ENCODE data around the gene NEUROD2. TPM values are rescaled to one million over a fixed set of nuclear protein-coding genes. Genes with fewer than 3 reads are reported as not detected.

Gene NEUROD2
- total RNA-seq, result not detected

DNA sequence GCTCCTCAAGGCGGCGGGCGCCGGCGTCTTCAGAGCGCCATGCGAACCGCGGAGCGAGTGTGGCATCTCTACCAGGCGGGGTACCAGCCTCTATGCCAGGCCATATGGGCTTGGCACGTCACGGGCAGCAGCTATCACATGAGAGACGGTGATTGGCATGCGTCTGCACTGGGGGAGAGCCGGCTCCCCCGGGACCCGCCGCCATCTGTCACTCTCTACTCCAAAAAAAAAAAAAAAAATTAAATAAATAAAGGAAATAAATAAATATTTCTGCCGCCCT lies at the start of gene NEUROD2:
Gene NEUROD2 (minus strand): TSS at position 70 of the 280 bp plus-strand sequence. CDS start 1,321 bp downstream, outside the sequence.
- no peak for ATAC-seq

DNA sequence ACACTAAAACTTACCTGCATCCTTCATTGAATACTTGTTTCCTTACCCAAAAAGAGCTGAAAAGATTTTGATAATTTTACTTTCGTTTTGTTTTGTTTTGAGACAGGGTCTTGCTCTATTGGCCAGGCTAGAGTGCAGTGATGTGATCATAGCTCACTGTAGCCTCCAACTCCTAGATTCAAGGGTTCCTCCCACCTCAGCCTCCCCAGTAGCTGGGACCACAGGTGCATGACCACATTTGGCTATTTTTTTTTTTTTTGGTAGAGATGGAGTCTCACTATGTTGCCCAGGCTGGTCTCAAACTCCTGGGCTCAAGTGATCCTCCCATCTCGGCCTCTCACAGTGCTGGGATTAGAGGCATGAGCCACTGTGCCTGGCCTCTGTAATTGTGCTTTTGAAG lies 47.4 kb upstream of the NEUROD2 start:
- no peak for ATAC-seq

DNA sequence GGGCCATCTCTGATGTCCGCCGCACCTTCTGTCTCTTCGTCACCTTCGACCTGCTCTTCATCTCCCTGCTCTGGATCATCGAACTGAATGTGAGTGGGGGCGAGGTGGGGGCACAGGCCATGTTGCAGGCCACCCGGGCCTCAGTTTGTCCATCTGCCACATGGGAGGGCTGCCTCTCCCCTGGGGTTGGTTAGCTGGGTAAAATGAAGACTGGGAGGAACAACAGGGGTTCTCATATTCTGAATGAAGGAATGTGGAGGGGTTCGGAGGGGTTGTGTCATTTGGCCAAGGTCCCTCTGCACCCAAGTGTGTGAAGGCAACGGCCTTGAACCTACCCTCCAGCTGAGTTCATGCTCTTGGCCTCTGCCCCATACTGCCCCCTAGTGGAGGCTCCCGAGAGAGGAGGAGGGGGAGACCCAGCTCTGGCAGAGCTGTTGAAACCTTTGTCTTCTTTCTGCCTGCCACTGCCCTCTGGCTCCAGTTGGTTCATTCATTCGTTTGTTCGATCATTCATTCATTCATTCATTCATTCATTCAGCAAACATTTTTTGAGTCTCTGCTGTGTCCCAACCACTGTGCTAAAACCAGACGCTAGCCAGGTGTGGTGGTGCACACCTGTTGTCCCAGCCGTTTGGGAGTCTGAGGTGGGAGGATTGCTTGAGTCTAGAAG lies 46.1 kb upstream of the NEUROD2 start:
- peak; percentile 50 for ATAC-seq

GRCh38 chr17:39653316-39653661 lies 45.6 kb upstream of the NEUROD2 start:
- ATAC-seq, result peak; percentile 3

DNA sequence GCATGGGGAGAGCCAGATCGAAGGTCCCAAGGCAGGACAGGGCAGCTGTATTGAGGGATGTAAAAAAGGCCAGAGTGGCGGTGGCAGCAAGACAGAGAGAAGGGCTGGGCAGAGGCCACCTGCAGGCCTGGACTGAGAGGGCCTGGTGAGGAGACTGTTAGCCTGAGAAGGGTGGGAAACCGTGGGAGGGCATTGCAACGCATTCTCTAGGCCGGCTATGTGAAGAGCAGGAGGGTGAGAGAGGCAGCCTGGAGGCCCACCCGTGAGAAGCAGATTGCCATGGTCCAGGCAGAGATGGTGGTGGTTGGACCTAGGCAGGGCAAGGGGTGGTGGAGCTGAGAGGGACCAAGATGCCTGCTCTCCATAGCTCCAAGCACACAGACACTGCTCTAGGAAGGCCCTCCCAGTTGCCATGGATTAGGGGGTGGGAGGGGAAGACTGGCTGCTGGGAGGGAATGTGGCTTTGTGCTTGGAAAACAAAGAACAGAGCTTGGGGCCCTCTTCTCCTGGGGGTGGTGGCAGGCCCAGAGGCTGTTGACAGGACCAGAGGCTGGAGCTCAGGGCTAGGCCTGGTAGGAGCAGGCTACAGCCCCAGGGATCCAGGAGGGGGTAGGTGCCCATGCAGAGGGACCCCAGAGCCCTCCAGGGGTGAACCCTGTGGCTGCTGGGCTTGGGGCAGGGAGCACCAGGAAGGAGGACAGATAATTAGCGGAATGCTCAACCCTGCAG lies 45.0 kb upstream of the NEUROD2 start:
- ATAC-seq, result peak; percentile 15

DNA sequence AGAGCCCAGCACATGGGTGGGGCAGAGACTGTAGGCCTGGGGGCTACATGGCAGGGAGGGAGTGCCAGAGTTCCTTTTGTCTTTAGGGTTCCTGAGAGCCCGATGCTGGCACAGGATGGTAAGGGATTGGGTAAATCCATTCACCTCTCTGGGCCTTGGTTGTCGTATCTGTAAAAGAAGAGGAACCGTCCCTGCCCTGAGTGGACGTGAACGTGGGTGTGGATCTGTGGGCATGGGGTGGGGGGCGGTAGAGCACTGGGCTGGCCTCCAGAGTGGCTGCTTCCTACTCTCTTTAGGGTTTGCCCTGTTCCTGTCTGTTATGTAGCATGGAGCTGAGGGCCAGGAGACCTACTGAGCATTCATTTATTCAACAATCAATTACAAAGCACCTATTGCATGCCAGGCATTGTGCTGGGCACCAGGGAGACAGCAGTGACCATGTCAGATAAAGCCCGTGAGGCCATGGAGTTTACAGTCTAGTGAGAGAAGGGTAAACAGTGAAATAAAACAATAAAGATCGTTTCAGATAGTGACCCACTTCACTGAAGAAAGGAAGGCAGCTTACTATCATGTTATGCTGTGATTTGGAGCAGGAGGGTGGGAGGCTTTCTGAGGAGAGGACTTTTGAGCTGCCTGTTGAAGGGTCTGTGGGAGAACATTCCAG lies 44.3 kb upstream of the NEUROD2 start:
- no peak for ATAC-seq

DNA sequence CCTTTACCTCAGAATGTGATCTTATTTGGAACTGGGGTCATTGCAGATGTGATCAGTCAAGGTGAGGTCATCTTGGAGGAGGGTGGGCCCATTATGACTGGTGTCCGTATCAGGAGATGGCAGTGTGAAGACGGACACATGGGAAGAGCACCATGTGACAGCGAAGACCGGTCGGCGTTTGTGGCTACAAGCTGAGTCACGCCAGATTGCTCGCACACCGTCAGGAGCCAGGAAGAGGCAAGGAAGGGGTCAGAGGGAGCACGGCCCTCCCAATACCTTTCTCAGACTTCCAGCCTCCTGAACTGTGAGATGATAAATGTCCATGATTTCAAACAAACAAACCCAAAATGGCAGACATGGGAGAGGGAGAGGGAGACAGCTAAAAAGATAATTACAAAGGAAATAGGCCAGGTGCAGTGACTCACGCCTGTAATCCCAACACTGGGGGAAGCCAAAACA lies 42.4 kb upstream of the NEUROD2 start:
- no peak for ATAC-seq

DNA sequence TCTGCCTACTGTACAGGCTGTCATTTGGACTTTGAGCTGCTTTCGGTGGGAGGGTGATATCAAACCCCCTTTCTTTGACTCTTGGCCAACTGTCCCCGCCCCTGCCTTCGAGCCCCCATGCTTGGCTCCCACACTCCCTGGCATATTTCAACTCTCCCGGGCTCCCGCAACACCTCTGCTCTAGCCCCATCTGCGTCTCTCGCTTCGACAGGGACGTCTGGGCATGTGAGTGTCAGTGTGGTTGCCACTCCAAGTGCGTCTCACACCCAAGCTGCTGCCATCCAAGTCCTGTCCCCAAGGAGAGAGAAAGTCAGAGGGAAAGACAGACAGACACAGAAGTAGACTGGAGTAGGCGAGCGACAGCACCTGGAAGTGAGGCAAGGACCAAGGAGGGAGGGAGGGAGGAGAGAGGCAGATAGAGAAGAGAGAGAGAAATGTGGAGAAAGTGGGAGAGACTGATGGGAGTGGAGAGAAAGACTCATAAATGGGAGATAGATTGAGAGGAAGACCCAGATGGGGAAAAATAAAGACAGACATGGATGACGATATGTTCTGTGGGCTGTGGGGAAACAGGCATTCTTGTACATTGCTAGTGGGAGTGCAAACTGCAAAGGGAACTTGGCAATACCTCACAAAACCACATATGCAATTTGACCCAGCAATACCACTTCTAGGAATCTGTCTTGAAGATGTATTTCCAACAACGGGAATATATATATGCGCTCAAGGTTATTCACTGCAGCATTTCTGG lies 41.1 kb upstream of the NEUROD2 start:
- ATAC-seq, result no peak

DNA sequence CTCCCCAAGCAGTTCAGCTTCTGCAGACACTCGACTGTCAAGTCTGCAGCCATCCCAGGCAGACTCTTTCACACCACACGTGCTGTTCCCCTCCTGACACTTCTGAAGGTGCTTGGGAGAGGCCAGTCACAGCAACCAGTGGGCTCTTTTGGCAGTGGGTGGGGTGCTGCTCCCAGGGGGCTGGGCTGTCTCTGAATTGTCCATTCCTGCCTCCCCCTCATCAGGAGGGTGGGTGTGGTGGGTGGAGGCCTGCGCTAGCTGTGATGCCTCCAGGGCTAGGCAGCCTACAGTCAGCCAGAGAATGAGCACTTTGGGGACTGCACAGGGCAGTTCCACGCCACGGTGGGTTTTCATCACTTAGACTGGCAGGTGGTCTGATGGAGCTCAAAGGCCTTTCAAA lies 39.5 kb upstream of the NEUROD2 start:
- ATAC-seq, result no peak

GRCh38 chr17:39643271-39643670 lies 35.6 kb upstream of the NEUROD2 start:
- ATAC-seq, result peak; percentile 43

DNA sequence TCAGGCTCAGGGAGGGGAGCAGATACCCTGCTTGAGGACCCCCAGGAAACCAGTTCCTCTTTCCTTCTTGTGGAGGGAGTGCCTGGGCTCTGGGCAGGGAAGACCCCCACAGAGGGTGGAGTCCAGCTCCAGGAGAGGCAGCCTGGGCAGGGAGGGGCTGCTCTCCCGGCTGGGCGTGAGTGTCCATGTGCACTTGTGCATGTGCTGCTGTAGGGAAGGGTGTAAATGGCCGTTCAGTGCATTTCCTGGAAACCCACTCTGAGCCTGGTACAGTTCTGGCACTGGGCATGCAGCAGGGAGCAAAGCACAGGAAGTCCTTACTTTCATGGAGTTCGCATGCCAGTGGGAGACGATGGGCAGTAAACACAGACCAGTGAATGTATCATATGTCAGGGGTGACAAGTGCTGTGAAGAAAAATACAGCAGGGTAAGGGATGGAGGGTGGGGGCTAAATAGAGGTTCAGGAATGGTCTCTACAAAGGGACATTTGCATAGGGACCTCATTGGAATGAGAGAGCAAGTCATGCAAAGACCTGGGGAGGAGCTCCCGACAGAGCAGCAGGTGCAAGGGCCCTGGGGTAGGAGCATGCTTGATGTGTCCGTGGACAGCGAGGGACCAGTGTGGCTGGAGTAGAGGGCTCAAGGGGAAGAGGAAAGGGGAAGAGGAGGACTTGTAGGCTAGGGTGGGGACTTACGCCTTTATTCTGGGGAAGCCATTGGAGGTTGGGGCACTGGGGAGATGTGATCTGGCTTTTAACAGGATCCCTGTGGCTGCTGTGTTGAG lies 34.8 kb upstream of the NEUROD2 start:
- no peak for ATAC-seq

DNA sequence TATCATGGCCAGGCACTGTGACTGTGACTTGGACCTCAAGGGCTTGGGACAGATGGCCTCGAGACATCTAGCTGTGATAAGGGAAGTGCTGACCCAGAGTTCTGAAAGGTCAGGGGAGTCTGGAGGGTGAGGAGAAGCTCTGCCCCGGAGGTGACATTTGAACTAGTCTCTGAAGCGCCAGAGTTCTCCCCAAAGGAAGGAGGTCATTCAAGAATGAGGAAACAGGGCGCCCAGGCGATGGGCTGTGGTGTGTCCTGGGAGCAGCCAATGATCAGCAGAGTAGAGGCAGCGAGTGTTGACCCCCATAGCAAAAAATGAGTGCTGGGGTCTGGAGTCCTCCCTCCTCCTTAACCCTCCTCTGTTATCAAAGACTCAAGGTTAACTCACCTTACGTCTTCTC lies 34.2 kb upstream of the NEUROD2 start:
- no peak for ATAC-seq

DNA sequence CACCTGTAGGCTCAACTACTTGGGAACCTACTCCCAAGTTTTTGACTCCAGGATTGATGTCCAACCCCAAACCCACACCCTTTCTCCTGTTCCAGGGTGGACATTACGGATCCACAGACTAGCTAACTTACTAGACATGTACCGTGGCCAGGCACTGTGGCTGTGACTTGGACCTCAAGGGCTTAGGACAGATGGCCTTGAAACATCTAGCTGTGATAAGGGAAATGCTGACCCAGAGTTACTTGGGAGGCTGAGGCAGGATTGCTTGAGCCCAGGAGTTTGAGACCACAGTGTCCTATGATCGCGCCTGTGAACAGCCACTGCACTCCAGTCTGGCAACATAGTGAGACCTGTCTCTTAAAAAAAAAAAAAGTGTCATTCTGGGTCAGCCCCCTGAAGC lies 33.4 kb upstream of the NEUROD2 start:
- ATAC-seq, result no peak

DNA sequence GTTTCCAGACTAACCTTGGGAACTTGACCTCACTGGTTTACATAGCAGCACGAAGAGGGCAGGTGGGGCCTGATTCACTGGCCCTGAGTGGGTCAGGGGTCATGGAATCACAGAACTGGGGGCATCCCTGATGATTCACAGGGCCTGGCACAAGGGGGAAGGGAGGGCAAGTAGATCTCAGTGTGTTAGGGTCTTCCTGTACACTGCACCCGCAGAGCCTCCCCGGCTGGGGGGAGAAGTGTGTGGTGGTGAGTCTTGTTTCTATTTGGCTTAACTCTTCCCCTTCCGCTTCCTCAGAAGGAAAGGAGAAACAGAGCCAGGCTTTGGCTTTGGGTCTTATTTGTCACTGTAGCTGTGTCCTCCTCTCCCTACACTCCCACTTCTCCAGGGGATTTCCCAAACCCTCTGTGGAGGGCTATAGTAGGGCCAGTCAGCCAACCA lies 32.9 kb upstream of the NEUROD2 start:
- no peak for ATAC-seq

GRCh38 chr17:39639566-39640458 lies 32.1 kb upstream of the NEUROD2 start:
- ATAC-seq, result no peak

DNA sequence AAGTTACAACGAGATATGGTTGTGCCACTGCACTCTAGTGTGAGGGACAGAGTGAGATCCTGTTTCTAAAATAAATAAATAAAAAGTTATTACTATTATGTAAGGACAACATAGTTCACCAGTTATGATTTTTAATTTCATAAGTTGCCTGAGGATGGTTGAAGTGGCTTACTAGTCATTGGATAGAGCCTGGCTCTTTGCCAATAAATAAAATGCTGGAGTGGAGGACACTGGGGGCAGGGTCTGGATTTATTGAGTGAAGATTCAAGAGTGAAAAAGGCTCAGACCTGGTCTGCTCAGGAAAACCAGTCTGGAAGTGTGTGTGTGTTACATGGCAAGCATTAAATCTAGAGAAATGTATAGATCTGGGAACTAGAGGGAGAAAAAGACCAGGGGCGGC lies 31.3 kb upstream of the NEUROD2 start:
- ATAC-seq, result no peak

- ATAC-seq, result no peak
Observed at GRCh38 chr17:39638317-39638716, 30.6 kb upstream of the NEUROD2 start.

DNA sequence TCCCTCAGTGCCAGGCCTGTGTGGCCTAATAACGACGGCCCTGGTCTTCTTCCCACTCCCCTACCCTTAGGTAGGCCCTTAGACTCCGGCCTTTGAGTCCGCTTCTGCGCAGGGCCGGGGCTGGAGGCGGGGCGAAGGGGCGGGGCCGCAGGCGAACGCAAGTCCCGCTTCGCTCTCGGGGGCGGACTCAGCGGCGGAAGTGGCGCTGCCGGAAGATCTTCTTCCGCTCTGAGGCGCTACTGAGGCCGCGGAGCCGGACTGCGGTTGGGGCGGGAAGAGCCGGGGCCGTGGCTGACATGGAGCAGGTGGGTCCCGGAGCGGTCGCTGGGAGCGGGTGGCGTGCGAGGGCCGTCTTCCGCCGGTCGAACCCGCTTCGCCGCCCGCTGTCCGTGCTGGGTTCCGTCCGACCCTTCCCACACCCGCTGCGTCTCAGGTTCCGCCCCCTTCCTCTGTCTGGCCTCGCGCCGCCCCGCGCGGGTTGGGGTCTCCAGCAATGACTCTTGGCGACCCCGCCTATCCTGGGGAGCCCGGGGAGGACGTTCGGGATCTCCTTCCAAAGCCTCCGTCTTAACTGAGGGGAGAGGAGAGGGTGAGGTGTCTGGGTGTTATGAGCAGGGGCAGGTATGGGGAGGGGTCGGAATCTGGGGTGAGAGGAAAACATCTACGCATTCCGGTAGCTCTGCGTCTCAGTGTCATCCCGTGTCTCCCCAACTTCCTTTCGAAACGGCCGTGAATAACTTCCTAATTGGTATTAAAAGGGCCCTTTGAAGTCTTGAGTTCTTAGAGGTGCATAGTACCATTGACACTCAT lies 29.4 kb upstream of the NEUROD2 start, which contains the start of gene STARD3:
Gene STARD3 (plus strand): TSS at position 218 of the 810 bp plus-strand sequence. CDS start 16,388 bp downstream, outside the sequence.
- peak; percentile 85 for ATAC-seq

DNA sequence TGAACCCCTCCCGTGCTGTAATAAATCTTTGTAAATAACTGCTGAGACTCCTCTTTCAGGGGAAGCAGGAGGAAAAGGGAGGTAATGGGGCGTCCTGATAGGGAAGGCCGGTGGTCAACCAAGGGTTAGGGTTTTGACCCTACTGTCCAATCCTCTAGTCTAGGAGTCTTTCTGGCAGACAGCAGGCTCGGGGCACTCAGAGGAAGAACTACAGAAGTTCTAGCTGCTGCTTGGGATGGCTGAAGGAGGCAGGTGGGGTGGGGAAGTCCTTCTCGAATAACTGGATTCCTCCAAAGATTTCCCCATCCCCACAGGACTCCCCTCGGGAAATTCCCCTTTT lies 28.8 kb upstream of the NEUROD2 start:
- no peak for ATAC-seq

DNA sequence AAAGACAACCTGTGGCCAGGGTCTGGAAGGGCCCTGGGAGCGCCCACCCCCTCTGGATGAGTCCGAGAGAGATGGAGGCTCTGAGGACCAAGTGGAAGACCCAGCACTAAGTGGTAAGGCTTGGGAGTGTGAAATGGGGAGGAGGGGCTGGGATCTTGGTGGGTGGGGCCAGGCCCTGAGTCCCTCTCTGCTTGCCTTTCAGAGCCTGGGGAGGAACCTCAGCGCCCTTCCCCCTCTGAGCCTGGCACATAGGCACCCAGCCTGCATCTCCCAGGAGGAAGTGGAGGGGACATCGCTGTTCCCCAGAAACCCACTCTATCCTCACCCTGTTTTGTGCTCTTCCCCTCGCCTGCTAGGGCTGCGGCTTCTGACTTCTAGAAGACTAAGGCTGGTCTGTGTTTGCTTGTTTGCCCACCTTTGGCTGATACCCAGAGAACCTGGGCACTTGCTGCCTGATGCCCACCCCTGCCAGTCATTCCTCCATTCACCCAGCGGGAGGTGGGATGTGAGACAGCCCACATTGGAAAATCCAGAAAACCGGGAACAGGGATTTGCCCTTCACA lies 28.0 kb upstream of the NEUROD2 start:
- ATAC-seq, result no peak
